ENCODE data around the gene XYLT1.

XYLT1 gene

DNA sequence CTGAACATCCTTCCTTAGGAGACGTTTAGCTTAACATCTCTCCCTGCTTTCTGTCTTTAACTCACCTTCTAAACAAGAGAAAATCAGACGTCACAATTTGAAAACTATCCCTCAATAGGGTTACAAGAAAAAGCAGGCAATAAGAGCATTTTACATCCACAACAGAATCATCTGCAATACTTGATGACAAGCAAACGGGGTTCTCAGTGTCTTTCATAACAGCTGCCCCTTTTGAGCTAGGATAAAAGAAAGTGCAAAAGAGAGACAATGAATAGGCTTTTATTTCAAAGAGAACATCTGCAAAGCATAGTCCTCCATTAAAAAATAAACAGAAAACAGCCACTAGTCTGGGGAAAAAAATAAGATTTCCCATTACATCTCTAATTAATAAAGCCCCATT, 13.2 kb downstream of the XYLT1 start:
- no peak for DNase-seq (ENCODE audit: low spot score)

DNA sequence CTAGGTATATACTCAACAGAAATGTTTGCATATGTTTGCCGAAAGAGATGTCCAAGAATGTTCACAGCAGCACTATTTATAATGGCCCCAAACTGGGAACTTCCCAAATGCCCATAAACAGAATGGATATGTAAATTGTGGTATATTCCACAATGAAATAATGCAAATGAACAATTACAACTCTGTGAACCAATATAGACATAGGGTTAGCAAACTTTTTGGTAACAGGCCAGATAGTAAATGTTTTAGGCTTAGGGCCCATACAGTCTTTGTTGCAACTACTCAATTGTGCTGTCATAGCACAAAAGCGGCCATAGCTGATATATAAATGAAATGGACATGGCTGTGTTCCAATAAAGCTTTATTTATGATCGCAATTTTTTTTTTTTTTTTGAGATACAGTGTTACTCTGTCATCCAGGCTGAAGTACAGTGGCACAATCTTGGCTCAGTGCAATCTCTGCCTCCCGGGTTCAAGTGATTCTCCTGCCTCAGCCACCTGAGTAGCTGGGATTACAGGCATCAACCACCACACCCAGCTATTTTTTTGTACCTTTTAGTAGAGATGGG, 16.5 kb downstream of the XYLT1 start:
- no peak for DNase-seq (ENCODE audit: low spot score)

DNA sequence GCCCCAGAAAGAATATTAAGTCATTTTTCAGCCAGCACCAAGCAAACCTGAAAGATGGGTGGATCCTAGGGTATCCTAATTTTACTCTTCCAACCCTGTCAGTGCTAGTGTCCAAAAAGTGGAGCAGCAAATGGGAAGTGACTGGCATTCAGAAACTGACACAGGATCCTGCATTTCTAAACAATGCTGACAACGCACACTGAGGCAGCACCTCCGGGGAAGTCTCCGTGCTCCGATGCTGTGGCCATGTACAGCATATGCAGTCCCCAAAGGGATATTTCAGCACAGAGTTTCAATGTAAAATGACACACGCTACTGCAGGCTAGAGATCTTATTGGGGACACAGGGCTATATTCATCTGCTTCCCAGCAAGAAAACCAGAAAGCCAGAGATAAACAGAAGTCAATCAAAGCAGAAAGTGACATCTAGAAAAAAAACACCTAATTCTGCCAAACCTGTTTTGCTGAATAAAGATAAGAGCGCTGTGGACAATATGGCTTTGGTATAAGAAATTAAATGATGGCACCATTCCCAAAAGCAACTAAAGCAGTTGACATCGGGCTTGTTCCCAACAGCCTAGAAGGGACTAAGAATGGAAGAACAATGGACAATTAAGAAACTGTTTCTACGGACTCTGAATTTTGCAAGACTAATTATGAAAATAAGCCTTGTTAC, 17.3 kb downstream of the XYLT1 start:
- DNase-seq (ENCODE audit: low spot score): no peak

DNA sequence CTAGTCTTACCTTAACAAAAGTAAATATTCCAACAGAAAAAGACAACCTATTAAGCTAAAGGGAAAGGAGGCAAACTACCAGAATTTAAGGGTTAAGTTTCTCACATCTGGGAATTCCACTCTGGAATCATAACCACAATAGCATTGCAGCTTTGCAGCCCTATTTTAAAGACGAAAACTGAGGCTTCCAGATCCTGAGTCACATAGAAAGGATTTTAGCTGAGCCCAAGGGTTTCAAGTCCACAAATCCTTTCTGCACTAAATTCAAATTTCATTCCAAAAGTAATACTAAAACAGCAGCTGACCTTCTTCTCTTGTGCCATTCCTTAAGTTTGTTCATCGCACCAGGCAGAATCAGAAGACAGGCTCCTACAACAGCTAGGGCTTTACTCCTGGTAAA, 17.8 kb downstream of the XYLT1 start:
- DNase-seq (ENCODE audit: low spot score): no peak

DNA sequence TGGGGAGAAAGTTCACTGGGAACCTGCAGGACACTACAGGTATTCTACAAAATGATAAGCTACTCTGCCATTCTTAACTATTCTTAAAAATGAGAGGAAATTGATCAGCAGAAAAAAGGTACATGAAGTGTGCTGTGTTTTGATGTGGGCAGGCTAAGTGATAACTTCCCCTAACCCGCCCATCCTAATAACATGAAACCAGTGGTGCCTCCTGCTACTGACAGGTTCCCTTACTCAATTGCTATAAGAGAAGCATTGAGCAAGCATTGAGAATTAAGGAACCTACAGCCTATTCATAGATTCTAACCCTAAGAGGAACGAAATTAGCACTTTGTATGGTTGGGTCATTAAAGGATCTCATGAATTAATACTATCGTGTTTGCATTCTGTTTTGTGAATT, 18.9 kb downstream of the XYLT1 start:
- DNase-seq (ENCODE audit: low spot score): peak; percentile 42

- no peak for DNase-seq (ENCODE audit: low spot score)
Measured at GRCh38 chr16:17450291-17450690, 20.5 kb downstream of the XYLT1 start.

- peak; percentile 35 for DNase-seq (ENCODE audit: low spot score)
Measured at GRCh38 chr16:17448640-17449638, 21.8 kb downstream of the XYLT1 start.

GRCh38 chr16:17447101-17447569, 23.6 kb downstream of the XYLT1 start:
- DNase-seq (ENCODE audit: low spot score): no peak

DNA sequence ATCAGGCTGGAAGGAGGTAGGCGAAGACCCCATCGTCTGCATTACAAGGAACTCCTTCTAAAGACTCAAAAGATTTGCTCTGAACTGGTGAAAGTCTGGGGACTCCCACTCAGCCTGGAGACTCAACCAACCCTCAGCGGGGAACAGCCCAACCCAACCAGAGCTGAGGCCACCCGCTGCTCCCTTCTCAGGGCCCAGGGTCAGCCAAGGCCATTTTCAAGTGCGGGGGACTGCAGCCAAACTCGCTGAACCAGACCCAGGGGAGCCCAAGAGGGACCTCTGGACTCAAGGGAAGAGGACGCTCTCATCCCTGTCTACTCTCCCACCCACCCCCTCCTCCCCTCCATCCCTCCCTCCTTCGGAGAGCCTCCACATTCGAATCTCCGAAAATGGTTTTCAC, 24.1 kb downstream of the XYLT1 start:
- DNase-seq (ENCODE audit: low spot score): no peak

DNA sequence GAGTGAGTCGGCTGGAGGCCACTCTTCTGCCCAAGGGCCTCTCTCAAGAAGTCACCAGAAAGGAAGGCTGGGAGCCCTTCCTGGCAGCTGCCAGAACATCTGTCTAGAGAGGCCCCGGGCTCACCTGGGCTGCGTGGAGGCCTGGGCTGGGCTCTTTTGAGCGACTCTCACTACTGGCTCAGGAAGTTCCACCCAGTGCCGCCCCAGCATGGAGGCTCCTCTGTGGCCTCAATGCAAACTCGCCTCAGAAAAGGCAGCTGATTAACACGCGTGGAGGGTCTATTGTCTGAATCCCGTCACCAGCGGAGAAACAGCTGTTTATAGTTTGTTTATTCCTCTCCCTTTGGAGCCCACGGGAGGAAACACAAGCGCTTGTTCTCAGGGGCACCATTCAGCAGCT, 25.3 kb downstream of the XYLT1 start:
- DNase-seq (ENCODE audit: low spot score): no peak

- DNase-seq (ENCODE audit: low spot score): no peak
Measured at GRCh38 chr16:17444658-17445057, 26.1 kb downstream of the XYLT1 start.

DNA sequence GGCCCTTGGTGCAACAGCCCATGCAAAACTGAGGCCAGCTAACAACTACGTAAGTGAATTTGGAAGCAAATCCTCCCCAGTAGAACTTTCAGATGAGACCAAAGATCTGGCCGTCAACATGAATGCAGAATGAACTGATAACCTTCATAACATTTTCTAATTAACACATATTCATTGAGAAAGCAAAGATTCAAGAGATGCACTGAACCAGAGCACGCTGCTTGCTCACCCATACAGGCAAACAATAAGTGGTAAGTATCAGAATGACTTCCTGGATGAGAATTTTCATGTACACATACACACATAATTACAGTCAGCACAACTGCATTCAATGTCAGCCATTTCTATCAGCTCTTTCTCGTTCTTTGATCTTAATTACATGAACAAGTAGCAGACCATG, 30.6 kb downstream of the XYLT1 start:
- no peak for DNase-seq (ENCODE audit: low spot score)

GRCh38 chr16:17439580-17439979, 31.2 kb downstream of the XYLT1 start:
- DNase-seq (ENCODE audit: low spot score): peak; percentile 22

DNA sequence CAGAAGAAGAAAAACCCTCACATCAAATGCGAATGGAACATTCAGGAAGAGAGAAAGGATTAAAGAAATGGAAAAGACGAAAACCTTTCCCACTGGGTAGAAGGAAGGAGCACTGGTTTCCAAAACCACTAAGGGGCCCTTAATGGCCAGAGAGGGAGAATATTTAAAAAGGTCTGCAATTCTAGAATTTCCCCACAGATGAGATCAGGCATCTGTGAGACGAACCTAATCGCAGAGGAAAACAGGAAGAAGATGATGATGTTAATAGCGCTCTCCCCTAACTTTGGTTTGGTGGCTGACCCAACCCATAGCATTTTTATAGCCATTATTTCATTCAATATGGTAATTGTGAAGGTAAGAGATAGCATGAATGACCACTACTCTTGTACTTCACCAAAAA, 32.8 kb downstream of the XYLT1 start:
- no peak for DNase-seq (ENCODE audit: low spot score)

DNA sequence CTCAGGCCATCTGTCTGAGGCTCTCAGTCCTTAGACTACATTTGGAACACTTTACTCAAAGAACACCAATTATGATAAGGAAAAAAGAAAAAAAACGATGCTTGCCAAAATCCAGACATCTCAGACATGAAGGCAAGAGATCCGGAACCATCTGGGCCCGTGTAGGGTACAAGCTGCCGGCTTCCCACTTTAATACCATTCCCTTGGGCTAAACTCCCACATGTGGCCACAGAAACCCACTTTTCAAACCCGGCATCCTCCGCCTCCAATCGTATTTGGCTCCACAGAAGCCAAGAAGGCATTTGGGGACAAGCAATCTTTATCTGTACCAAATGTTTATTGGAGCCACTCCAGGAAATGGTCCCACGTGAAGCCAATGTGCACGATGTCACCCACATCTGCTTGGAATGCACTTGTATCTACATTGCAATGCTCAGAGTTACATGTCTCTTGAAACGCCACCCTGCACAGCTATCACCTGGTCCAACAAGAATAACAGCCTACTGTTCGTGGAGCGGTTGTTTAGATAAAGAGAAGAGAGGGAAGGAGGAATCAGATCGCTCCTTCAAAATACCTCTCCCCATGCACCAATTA, 33.5 kb downstream of the XYLT1 start:
- DNase-seq (ENCODE audit: low spot score): no peak

GRCh38 chr16:17435318-17435717, 35.4 kb downstream of the XYLT1 start:
- no peak for DNase-seq (ENCODE audit: low spot score)

DNA sequence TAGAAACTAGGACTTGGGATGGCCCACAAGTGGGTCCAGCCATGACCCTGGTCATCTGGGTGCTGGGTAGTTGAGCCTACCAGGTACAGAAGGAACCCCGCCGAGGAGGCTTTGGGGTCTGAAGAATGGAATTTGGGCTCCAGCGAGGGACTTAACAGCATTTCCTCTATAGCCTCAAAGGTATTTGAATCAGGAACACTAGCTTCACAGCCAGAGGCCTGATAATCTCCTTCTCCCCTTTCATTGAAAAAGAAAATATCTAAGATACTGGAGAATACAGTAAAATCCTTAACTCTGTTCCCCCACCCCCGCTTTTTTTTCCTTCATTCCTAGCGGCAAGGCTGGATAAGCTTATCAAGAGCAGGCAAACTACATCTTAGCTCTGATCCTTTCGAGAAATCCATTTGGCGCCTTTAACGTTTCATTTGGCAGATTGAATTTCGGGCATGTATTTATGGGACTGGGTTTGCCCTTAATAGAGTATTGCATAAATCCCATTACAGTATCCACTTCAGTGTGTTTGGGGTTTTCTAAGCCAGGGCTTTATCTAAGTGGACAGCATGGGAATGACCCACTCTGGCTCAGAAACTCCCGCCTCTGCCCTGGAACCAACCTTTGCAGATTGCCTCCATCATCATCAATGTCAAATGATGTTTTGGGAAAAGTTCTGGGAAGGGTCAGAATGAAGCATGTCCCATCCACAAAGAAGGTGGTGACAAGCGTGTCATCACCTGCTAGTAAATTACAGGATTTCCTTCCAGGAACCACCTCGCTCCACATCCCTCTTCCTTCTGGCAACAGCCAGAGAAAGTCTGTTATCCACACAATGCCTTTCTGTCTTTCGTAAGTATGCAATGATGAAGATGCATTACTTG, 36.9 kb downstream of the XYLT1 start:
- no peak for DNase-seq (ENCODE audit: low spot score)

DNA sequence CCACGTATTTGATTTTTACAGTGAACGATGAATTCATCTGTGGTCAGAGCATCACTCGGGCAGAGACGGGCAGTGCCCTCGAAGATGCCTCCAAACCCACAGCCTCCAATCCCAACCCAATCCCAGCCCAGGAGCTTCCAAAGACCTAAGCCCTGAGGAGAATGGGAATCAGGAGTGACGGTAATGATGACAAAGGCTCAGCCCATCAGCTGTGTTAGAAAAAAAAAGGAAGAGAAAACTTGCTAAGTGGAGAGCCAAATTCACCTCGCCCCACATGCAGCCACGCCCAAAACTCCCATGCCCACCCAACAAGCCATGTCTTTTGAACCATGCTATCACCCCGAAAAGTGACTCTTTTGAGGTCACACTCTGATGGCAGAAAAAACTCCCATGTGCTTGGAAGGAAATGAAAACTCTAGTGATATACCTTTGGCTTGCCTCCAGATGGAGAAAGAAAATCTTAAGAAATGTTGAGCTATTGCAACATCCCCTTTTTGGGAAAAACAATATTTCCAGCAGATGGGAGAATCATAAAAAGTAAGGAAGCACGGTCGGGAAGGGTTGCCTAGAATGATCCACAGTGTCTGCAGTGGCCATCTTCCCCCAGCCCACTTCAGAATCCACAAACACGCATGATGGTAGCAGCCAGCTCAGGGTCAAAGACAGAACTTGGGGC, 37.7 kb downstream of the XYLT1 start:
- DNase-seq (ENCODE audit: low spot score): no peak

DNA sequence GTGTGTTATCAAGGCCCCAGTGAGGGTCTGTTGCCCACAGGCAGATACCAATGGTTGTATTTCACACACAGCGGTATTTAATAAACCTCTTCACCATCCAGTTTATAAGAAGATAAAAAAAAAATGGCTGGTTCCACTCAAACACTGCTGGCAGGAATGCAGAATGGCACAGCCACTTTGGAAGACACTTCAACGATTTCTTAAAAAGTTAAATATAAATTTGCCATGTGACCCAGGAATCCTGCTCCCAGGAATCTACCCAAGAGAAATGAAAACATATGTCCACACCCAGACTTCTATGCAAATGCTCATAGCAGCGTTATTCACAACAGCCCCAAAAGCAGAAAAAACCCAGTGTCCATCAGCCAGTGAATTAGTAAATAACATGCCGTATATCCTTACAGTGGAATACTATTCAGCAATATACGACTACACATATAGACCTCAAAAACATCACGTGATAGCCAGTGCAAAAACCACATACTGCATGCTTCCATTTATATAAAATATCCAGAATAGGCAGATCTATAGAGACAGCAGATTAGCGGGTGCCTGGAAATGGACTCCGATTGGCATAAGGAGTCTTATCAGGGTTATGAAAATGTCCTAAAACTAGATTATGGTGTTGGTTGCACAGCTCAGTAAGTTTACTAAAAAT, 38.7 kb downstream of the XYLT1 start:
- DNase-seq (ENCODE audit: low spot score): no peak

- no peak for DNase-seq (ENCODE audit: low spot score)
Measured at GRCh38 chr16:17431012-17431411, 39.7 kb downstream of the XYLT1 start.

Measured in CD4-positive, alpha-beta T cell treated with Interleukin-6 at 100 ng/mL for 8 hours (primary cell).